GM19324 (cell line): Measurements from ENCODE around the gene AVPR1B.

Experiments used
- ATAC-seq: cut with Tn5 transposase; IDR thresholded peaks from one replicate; pipeline ENCODE4 v1.9.1; 2021; ENCODE audit warnings: mild to moderate bottlenecking, moderate library complexity; ENCODE audit not compliant: unreplicated experiment, low FRiP score

Gene AVPR1B

GRCh38 chr1:206117151-206117948 is at the start of gene AVPR1B:
Gene AVPR1B (minus strand): TSS chr1:206117388. CDS start chr1:206116890, 498 bp downstream.
- ATAC-seq, result no peak

DNA sequence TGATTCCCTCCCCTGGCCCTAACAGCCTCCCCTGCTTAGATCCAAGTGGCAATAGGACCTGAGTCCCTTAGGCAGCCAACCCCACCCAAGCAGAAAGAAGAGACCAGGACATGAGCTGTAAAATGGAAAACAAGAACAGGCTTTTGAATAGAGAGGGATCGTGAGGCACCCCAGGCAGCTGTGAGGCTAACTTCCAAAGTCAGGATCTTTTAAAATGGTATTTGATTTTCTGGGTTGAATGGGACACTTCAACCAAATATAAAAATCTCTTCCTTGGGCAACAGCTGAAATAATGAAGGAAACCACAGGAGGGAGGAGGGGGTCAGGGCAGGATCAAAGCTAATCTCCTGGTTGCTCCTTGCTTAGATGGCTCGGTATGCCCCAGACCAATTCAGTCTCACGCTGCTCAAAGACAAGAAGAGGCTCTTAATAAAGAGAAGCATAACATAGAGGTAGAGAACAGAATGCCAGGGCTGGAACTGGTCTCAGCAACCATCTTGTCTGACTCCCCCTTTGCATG is 28.6 kb upstream of the AVPR1B start:
- ATAC-seq, result no peak

DNA sequence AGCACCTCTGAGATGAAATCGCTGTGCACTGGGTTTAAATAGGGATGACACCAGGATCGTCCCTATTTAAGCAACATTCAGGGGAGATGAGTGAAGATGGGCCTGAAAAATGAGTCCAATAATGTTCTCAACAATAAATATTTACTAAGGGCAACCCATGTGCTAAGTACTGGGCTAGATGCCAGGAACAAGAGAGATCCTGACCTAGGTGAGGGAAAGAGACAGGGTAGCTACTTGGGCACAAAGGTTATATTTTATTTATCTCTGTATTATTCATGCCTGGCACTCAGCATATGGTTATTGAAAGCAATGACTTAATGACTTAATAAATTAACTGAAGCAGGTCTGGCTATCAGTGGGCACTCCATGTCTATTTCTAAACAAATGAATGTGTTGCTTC is 27.4 kb upstream of the AVPR1B start:
- ATAC-seq, result no peak

- ATAC-seq, result no peak
Measured at GRCh38 chr1:206143537-206144172, 26.5 kb upstream of the AVPR1B start.

GRCh38 chr1:206142770-206143169 is 25.6 kb upstream of the AVPR1B start:
- ATAC-seq, result no peak

DNA sequence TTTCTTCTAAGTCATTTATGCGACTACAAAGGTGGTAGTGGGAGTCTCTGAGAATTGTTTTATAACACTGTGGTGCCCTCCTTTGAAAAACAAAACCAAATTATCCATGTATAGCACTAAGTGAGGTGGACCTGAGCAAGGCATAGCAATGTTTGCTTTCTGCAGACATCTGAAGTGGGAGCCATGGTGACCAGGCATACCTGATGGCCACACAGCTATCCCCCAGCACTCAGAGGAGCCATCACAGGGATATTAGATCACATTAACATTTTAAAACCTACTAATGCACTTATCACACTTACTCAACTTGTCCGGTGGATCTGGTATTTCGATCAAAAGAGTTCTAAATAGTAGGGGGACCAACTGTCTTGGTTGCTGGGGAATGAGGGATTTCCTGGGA is 24.8 kb upstream of the AVPR1B start:
- ATAC-seq, result no peak

DNA sequence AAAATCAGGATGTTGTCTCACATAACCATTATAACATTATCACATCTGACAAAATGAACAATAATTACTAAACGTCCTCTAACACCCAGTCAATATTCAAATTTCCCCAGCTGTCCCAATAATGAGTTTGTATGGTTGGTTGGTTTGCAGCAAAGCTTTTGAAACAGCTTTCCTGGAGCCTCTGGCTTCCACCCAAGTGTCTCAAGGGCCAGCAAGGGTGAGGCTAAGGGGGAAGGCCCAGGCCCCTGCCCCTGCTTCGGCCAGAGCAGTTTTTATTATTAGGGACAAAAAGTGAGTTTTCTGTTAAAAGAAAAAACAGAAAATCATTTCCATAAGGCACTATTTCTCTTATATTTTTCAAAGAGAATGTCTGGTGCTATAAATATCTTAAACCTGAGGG is 19.1 kb upstream of the AVPR1B start:
- no peak for ATAC-seq

DNA sequence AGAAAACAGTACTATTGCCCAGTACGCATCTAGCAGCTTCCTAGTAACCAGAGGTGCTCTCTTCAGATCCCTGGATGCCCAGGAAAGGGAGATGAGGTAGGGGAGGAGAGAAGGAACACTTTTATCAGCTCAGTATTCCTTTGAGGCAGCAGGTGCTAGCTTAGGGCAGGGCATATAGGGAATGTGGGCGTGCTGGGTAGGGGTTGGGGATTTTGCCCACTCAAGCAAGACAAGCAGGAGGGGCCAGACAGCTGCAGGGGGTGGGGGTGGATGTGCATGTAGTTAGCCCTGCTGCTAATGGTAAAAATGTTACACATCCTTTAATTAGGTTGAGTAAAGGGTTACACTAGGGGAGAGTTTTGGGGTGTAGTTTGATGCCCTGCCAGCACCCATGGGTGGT is 18.1 kb upstream of the AVPR1B start:
- no peak for ATAC-seq

DNA sequence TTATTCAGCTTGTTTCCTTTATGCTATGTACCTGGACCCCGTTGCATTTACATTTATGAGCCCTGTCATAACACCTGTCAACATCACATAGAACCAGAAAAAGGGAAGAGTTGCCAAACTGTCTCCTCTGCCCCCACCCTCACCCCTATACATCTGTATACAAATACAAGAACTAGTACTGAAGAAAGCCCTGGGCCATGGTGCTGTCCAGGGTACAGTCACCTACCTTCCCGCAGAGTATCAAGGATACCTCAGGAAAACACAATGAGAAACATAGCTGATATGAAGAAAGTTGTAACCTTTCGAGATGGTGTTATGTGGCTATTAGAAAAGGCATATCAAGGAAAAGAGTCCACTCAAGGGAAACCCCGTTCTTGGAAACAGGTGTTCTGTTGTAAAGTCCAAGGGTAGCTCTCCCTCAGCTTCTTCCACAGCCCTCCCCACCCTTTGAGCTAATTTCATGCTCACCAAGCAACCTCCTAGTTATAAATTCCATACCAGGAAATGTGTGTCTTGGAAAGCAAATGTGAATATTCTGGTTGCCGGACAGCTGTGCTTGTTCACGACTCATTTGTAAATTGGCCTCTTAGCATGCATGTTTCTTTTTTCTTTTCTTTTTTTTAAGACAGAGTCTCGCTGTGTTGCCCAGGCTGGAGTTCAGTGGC is 16.7 kb upstream of the AVPR1B start:
- ATAC-seq, result no peak

DNA sequence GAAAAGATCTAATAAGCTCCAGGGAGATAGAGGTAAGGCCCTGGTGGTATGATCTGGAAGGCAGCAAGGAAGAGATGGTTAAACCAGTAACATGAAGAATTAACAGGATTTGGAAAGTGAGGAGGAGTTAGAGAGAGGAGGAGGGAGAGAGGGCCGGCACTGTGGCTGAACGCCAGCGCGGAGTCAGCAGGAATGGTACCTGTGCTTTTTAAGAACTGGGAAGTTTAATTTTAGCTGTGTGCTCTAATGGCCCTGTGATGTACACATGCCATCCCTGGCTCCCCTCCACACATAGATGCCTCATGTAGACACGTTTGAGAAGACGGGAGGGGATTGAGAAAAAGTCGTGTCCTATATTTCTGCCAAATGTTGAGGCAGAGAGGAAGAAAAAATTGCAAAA is 13.8 kb upstream of the AVPR1B start:
- no peak for ATAC-seq

DNA sequence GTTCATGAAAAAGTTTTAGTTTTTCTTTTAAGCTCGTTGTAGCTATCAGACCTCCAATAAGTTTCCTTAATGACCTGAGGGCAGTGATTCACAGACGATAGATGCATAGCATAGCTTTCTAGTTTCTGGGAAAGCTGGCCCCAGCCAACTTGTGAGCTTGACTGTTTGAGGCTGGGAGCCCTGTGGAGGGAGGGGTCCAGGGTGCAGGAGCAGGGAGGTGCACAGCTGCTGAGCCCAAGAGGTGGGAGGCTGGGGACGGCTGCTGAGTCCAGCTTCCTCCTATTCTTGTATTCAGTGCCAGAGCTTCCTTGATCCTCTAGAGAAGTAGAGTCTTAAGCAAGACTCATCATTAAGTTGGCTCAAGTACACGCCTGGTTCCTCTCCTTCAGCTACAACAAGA is 11.0 kb upstream of the AVPR1B start:
- no peak for ATAC-seq

GRCh38 chr1:206127336-206127735 is 10.1 kb upstream of the AVPR1B start:
- ATAC-seq, result no peak

- no peak for ATAC-seq
Measured at GRCh38 chr1:206125346-206125745, 8.2 kb upstream of the AVPR1B start.

- no peak for ATAC-seq
Measured at GRCh38 chr1:206122686-206123085, 5.5 kb upstream of the AVPR1B start.

DNA sequence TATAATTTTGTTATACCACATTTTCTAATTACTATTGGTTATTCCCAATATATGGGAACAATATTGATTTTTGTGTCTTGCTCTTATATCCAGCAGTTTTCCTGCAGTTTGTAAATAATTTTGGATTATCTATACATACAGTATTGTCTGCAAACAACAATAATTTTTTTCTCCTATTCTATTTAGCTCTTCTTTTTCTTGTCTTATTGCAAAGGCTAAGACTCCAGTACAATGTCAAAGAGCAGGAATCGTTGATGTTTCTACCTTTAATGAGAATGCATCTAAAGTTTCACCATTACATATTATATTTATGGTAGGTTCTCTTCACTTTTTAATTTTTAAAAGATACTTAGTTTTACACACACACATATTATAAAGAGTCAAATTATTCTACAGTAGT is 4.1 kb upstream of the AVPR1B start:
- ATAC-seq, result no peak

DNA sequence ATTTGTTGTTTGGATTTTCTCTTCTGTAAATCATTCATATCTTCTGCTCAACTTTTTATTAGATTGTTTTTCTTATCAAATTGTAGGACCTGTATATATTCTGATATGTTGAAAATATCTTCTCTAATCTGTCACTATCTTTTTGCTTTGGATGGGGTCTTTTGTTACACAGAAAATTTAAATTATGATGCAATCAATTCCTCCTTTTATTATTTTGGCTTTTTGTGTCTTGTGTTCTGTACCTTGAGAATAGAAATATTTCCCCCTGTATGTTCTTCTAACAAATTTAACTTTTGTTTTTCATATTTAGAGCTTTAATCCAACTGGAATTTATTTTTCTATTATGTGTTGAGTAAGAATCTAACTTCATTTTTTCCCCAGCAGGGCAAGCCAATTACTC is 3.2 kb upstream of the AVPR1B start:
- ATAC-seq, result no peak

GRCh38 chr1:206116873-206117150 is 376 bp downstream of the AVPR1B start:
- no peak for ATAC-seq

GRCh38 chr1:206116191-206116872 is 856 bp downstream of the AVPR1B start:
- no peak for ATAC-seq

DNA sequence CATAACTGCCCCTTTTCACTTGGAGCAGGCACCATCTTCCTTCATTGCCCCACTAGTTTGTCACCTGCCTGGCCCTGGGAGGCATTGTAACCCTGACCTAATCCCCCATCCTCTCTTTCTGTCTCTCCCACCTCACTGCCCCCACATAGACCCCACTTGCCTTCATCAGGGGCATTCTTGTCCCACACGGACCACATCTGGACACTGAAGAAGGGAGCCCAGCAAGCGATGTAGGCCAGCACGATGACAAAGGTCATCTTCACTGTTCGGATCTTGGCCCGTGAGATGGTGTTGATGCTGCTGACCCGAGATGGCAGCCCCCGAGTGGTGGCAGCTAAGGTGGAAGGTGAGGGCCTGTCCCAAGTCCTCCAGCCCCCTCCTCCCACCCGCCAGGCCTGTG is 1.4 kb downstream of the AVPR1B start:
- ATAC-seq, result no peak

DNA sequence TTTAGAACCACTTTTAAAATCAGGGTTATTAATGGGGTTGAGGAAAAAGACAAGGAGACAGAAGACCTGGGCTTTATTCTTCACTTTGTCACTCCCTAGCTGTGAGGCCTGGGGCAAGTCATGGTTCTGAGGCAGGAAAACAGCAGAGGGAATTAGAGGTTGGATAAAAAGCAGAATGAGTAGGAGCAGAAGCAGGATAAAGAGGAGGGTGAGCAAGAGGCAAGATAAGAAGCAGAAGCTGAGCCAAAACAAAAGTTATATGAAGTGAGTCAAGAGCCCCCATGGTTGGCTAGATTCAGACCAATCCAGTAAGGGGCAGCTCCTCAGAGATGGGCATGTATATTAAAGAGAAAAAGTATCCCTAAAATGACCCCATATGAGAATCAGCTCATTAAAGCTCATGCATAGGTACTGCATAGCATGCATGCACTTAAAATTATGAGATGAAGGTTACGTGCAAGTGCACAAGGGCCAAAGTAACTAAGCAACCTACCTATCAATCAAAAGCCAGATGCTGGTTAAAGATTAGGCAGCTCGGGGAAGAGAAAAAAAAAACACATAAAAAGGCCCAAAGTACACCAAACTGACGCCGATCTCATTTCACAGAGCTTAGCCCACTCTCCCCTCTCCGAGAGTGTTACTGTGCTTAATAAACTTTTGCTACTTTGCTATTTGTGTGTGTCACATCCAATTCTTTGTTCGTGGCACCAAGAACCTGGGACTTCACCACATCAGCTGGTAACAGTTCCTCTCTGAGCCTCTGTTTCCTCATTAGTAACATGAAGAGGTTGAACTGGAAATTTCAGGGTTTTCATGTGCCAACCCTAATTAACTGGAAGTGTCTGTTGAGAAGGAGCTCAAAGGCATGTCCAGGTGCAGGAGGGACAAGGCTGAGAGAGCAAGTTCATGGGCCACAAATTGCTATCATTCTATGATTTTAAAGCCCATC is 2.2 kb downstream of the AVPR1B start:
- ATAC-seq, result no peak
